GM12878 (cell line): ENCODE data around the gene ALDH1A3. TPM values are rescaled to one million over a fixed set of nuclear protein-coding genes. Genes with fewer than 3 reads are reported as not detected.

Source experiments
- CBX5 ChIP-seq: sonication (generic); IDR thresholded peaks from 2 replicates; pipeline ENCODE4 v1.6.1; 2016; ENCODE audit warnings: low read depth, moderate library complexity, mild to moderate bottlenecking, inconsistent platforms
- CHD4 ChIP-seq: fragments of 200-600 bp; sonication (generic); IDR thresholded peaks from 2 replicates; pipeline ENCODE4 v1.6.1; 2016; ENCODE audit warnings: mild to moderate bottlenecking
- CREB1 ChIP-seq: IDR thresholded peaks from 2 replicates; pipeline ENCODE4 v1.6.1; 2012; ENCODE audit warnings: low read depth, mild to moderate bottlenecking, inconsistent platforms
- E2F8 ChIP-seq: fragments of 450-650 bp; IDR thresholded peaks from 2 replicates; pipeline ENCODE4 v1.6.1; 2018; ENCODE audit warnings: mild to moderate bottlenecking, low read depth, moderate library complexity; ENCODE audit not compliant: partially characterized antibody
- IRF3 ChIP-seq: fragments of 450-650 bp; IDR thresholded peaks from 2 replicates; pipeline ENCODE4 v1.6.1; 2014; ENCODE audit warnings: mild to moderate bottlenecking
- LARP7 ChIP-seq: fragments of 450-650 bp; IDR thresholded peaks from 2 replicates; pipeline ENCODE4 v1.6.1; 2017; ENCODE audit warnings: mild to moderate bottlenecking
- MEF2A ChIP-seq: IDR thresholded peaks from 2 replicates; pipeline ENCODE4 v1.6.1; 2011; ENCODE audit warnings: low read depth, mild to moderate bottlenecking, low read length, moderate library complexity; ENCODE audit not compliant: insufficient read depth
- MEF2B ChIP-seq: fragments of 450-650 bp; IDR thresholded peaks from 2 replicates; pipeline ENCODE4 v1.6.1; 2018; ENCODE audit warnings: mild to moderate bottlenecking, moderate library complexity; ENCODE audit not compliant: partially characterized antibody, poor library complexity, severe bottlenecking
- NR2C2 ChIP-seq: IDR thresholded peaks from 2 replicates; pipeline ENCODE4 v1.6.1; 2011; ENCODE audit warnings: borderline replicate concordance, low read depth; ENCODE audit not compliant: control insufficient read depth, insufficient read length
- PML ChIP-seq: IDR thresholded peaks from 2 replicates; pipeline ENCODE4 v1.6.1; 2012; ENCODE audit warnings: low read length, inconsistent platforms
- RUNX3 ChIP-seq: IDR thresholded peaks from 2 replicates; pipeline ENCODE4 v1.6.1; 2012; ENCODE audit warnings: low read length, inconsistent platforms
- SUZ12 ChIP-seq: fragments of 200-600 bp; sonication (generic); IDR thresholded peaks from one replicate; pipeline ENCODE4 v1.6.1; 2018; ENCODE audit warnings: antibody characterized with exemption, mild to moderate bottlenecking; ENCODE audit not compliant: unreplicated experiment
- TBL1XR1 ChIP-seq: IDR thresholded peaks from 2 replicates; pipeline ENCODE4 v1.6.1; 2012; ENCODE audit warnings: low read depth, low read length, improper control_type of control experiment
- TCF3 ChIP-seq: IDR thresholded peaks from 2 replicates; pipeline ENCODE4 v1.6.1; 2012; ENCODE audit warnings: low read depth, mild to moderate bottlenecking, low read length, borderline replicate concordance; ENCODE audit not compliant: insufficient read depth
- polyA plus RNA-seq, 11 experiments: library from polyadenylated mRNA; depleted of rRNA in 4 of 11; unstranded in 6 of 11; stranded (reverse) in 5 of 11; fragments of >200 nt; fragmentation: Nextera tagmentation in 4 of 11; fragmentation: Illumina TruSeq in 1 of 11; extraction: Ambion mirVana in 4 of 11; extraction: Trizol in 1 of 11; gene quantifications; 1 replicate in 1 of 11; 2 replicates in 10 of 11; pipeline versions ENCODE4 v1.2.1 to v1.2.3, GENCODE V29; 2011 to 2016; ENCODE audit warnings: inconsistent platforms in 2 of 11, missing spikeins in 2 of 11, low read depth in 1 of 11
- total RNA-seq, 4 experiments: library from RNA; depleted of rRNA in 3 of 4; stranded (reverse); fragments of >200 nt in 3 of 4; fragmentation: Illumina TruSeq in 1 of 4; extraction: Trizol in 1 of 4; gene quantifications; 2 replicates each; pipeline versions ENCODE4 v1.2.1 to v1.2.3, GENCODE V29; 2013 to 2021
- TF ChIP-seq, protein P1 (sequence below): IDR thresholded peaks from 2 replicates; pipeline ENCODE4 v1.6.1; 2012; ENCODE audit warnings: mild to moderate bottlenecking, low read depth, low read length
- TF ChIP-seq, protein P2 (sequence below): fragments of 450-650 bp; IDR thresholded peaks from 2 replicates; pipeline ENCODE4 v1.6.1; 2017; ENCODE audit warnings: antibody characterized with exemption, mild to moderate bottlenecking, moderate library complexity

The ALDH1A3 gene
- total and polyA plus RNA-seq, 10 of the 15 experiments (the other 5 are each of a cell fraction or from before 2014, with no cell fraction given), result 0.06 to 0.69 (median 0.18) TPM

- no peak for TF ChIP-seq E2F8
- no peak for TF ChIP-seq SUZ12
- no peak for TF ChIP-seq CHD4
- 0 out of 2 replicates have a peak, but pooled peaks have one; percentile 32 for TF ChIP-seq PML
- TF ChIP-seq, protein P1, sequence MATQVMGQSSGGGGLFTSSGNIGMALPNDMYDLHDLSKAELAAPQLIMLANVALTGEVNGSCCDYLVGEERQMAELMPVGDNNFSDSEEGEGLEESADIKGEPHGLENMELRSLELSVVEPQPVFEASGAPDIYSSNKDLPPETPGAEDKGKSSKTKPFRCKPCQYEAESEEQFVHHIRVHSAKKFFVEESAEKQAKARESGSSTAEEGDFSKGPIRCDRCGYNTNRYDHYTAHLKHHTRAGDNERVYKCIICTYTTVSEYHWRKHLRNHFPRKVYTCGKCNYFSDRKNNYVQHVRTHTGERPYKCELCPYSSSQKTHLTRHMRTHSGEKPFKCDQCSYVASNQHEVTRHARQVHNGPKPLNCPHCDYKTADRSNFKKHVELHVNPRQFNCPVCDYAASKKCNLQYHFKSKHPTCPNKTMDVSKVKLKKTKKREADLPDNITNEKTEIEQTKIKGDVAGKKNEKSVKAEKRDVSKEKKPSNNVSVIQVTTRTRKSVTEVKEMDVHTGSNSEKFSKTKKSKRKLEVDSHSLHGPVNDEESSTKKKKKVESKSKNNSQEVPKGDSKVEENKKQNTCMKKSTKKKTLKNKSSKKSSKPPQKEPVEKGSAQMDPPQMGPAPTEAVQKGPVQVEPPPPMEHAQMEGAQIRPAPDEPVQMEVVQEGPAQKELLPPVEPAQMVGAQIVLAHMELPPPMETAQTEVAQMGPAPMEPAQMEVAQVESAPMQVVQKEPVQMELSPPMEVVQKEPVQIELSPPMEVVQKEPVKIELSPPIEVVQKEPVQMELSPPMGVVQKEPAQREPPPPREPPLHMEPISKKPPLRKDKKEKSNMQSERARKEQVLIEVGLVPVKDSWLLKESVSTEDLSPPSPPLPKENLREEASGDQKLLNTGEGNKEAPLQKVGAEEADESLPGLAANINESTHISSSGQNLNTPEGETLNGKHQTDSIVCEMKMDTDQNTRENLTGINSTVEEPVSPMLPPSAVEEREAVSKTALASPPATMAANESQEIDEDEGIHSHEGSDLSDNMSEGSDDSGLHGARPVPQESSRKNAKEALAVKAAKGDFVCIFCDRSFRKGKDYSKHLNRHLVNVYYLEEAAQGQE, result no peak
- no peak for TF ChIP-seq IRF3
- TF ChIP-seq TBL1XR1, result 0 out of 2 replicates have a peak, but pooled peaks have one; percentile 34
- no peak for TF ChIP-seq LARP7
- no peak for TF ChIP-seq NR2C2
- no peak for TF ChIP-seq MEF2B
- no peak for TF ChIP-seq CBX5
- TF ChIP-seq TCF3, result peak; percentile 83
- 0 out of 2 replicates have a peak, but pooled peaks have one; percentile 18 for TF ChIP-seq CREB1
- TF ChIP-seq, protein P2, sequence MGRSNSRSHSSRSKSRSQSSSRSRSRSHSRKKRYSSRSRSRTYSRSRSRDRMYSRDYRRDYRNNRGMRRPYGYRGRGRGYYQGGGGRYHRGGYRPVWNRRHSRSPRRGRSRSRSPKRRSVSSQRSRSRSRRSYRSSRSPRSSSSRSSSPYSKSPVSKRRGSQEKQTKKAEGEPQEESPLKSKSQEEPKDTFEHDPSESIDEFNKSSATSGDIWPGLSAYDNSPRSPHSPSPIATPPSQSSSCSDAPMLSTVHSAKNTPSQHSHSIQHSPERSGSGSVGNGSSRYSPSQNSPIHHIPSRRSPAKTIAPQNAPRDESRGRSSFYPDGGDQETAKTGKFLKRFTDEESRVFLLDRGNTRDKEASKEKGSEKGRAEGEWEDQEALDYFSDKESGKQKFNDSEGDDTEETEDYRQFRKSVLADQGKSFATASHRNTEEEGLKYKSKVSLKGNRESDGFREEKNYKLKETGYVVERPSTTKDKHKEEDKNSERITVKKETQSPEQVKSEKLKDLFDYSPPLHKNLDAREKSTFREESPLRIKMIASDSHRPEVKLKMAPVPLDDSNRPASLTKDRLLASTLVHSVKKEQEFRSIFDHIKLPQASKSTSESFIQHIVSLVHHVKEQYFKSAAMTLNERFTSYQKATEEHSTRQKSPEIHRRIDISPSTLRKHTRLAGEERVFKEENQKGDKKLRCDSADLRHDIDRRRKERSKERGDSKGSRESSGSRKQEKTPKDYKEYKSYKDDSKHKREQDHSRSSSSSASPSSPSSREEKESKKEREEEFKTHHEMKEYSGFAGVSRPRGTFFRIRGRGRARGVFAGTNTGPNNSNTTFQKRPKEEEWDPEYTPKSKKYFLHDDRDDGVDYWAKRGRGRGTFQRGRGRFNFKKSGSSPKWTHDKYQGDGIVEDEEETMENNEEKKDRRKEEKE, result no peak
- peak; percentile 80 for TF ChIP-seq RUNX3
- TF ChIP-seq MEF2A, result peak; percentile 51
These were observed 51.7 kb downstream of the ALDH1A3 start (continued) for GRCh38 chr15:100931143-100931890.
